Gastrocnemius medialis (tissue), 4 donors: Measurements from ENCODE around the gene TRAPPC11.

ENCODE experiments used
- CTCF ChIP-seq, 5 experiments: fragments of 450-650 bp in 3 of 5; fragments of 200-600 bp in 2 of 5; sonication (generic) in 2 of 5; IDR thresholded peaks in 4 of 5; conservative IDR thresholded peaks in 1 of 5; 1 replicate in 4 of 5; 2 replicates in 1 of 5; pipeline ENCODE4 v1.5.1; 2016 to 2019; ENCODE audit warnings: antibody characterized with exemption in 5 of 5, mild to moderate bottlenecking in 3 of 5, moderate library complexity in 3 of 5
- POLR2A ChIP-seq, 2 donors: fragments of 450-650 bp; IDR thresholded peaks; one replicate each; pipeline ENCODE4 v1.6.1; 2017; ENCODE audit warnings: antibody characterized with exemption in 2 of 2, mild to moderate bottlenecking in 2 of 2, moderate library complexity in 2 of 2

- TF ChIP-seq CTCF (IDR thresholded peaks at IDR 0.05 in 4 of 5, conservative IDR thresholded peaks at IDR 0.05 in 1 of 5) (no peak), POLR2A (IDR thresholded peaks at IDR 0.05) (no peak)
Observed at GRCh38 chr4:183755596-183755995, 96.5 kb downstream of the TRAPPC11 start.
